Parathyroid adenoma (tissue), 2 donors: ENCODE results near the gene PTPN4.

ENCODE experiments used
- H2AFZ ChIP-seq: fragments of 300-600 bp; sonication (generic); one replicate; pipeline ENCODE4 v1.7.0; 2017; ENCODE audit warnings: antibody characterized with exemption, mild to moderate bottlenecking
- H3K27ac ChIP-seq: fragments of 300-600 bp; sonication (generic); one replicate; pipeline ENCODE4 v1.7.0; 2017
- H3K27me3 ChIP-seq: fragments of 300-600 bp; sonication (generic); one replicate; pipeline ENCODE4 v1.7.0; 2017; ENCODE audit warnings: low read length; ENCODE audit not compliant: control insufficient read depth, insufficient read depth
- H3K36me3 ChIP-seq: fragments of 300-600 bp; sonication (generic); one replicate; pipeline ENCODE4 v1.7.0; 2017; ENCODE audit warnings: low read length; ENCODE audit not compliant: control insufficient read depth, insufficient read depth
- H3K4me1 ChIP-seq: fragments of 300-600 bp; sonication (generic); one replicate; pipeline ENCODE4 v1.7.0; 2017; ENCODE audit warnings: control low read depth
- H3K4me2 ChIP-seq: fragments of 300-600 bp; sonication (generic); one replicate; pipeline ENCODE4 v1.7.0; 2017; ENCODE audit warnings: low read length
- H3K4me3 ChIP-seq: fragments of 300-600 bp; sonication (generic); one replicate; pipeline ENCODE4 v1.7.0; 2017; ENCODE audit warnings: low read depth, low read length
- H3K79me2 ChIP-seq: fragments of 300-600 bp; sonication (generic); one replicate; pipeline ENCODE4 v1.7.0; 2017; ENCODE audit warnings: control low read depth
- H3K9ac ChIP-seq: fragments of 300-600 bp; sonication (generic); one replicate; pipeline ENCODE4 v1.7.0; 2017; ENCODE audit warnings: mild to moderate bottlenecking
- H3K9me3 ChIP-seq: fragments of 300-600 bp; sonication (generic); one replicate; pipeline ENCODE4 v1.7.0; 2017; ENCODE audit warnings: low read length; ENCODE audit not compliant: control insufficient read depth
- TF ChIP-seq, protein P1 (sequence below): fragments of 300-600 bp; sonication (generic); IDR thresholded peaks from one replicate; pipeline ENCODE4 v1.7.0; 2017; ENCODE audit warnings: antibody characterized with exemption, mild to moderate bottlenecking
- donor health status: primary hyperparathyroidism.

The PTPN4 gene

DNA sequence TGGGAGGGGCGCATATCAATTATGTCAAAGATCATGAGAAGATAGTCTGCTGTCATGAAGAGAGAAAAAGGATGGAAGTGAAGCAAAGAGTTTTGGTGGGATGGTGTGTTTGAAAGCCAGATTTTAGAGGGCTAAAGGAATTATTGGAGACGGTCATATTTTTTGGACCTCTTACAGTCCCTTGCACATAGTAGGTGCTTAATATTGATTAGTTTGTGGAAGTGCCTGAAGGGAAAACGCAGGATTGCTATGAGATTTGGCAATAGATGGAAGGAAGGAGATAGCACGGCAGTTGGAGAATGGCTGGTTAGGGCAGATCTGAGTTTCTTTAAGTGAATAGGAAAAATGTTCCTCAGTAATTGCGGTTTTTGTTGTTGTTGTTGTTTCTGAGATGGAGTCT is 269.1 kb downstream of the PTPN4 start:
- Histone ChIP-seq H3K27ac (no peak overlapping the region), H3K79me2 (peaks cover 21% of the 10 kb centered on the region), H3K36me3 (no peaks in the 10 kb centered on the region), H3K4me2 (no peak overlapping the region), H3K9me3 (no peaks in the 10 kb centered on the region), H2AFZ (no peak overlapping the region), H3K4me3 (no peak overlapping the region), H3K27me3 (no peaks in the 10 kb centered on the region), H3K4me1 (peaks cover 13% of the 10 kb centered on the region), H3K9ac (no peak overlapping the region)
- TF ChIP-seq, protein P1, sequence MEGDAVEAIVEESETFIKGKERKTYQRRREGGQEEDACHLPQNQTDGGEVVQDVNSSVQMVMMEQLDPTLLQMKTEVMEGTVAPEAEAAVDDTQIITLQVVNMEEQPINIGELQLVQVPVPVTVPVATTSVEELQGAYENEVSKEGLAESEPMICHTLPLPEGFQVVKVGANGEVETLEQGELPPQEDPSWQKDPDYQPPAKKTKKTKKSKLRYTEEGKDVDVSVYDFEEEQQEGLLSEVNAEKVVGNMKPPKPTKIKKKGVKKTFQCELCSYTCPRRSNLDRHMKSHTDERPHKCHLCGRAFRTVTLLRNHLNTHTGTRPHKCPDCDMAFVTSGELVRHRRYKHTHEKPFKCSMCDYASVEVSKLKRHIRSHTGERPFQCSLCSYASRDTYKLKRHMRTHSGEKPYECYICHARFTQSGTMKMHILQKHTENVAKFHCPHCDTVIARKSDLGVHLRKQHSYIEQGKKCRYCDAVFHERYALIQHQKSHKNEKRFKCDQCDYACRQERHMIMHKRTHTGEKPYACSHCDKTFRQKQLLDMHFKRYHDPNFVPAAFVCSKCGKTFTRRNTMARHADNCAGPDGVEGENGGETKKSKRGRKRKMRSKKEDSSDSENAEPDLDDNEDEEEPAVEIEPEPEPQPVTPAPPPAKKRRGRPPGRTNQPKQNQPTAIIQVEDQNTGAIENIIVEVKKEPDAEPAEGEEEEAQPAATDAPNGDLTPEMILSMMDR: no peak

DNA sequence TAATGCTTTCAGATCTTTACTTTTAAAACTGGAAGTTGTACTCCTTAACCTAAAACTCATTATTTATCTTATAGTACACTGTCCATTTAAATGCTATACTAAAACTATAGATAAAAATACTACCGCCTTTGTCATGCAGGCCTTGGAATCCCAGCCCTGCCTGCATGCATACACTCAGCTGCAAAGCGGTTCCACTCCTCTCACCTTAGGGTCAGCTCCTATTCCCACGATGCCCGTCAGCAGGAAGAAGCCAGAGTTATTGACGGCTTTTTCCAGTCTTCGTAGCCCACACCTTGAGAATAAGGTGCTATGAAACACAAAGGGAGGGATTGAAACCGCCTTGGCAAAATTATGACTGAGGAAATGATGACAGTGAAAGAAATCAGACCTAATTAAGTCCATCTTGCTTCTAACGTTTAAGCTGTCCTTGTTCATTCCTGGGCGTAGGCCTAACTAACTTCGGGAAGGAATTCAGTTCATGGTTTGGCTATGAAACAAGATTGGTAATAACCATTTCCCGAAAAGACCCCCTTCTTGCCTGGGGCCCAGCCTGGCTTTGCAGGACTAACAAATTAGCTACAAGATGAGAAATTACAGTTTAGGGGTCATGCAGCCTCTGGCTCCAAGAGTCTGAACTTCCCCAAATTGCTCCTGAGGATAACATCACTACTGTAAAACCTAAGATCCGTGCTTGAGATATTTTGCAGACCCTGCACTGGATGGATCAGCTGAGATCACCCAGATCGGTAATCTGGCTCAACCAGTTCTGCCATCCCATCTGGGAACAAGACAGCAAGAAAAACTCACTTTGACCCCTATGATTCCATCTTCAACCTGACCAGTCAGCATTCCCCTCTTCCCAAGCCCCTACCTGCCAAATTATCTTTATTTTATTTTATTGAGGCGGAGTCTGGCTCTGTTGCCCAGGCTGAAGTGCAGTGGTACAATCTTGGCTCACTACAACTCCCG is 270.2 kb downstream of the PTPN4 start:
- Histone ChIP-seq H3K4me1 (peaks cover 13% of the 10 kb centered on the region), H3K4me3 (no peak overlapping the region), H3K9me3 (no peaks in the 10 kb centered on the region), H2AFZ (no peak overlapping the region), H3K79me2 (peaks cover 16% of the 10 kb centered on the region), H3K27me3 (no peaks in the 10 kb centered on the region), H3K36me3 (no peaks in the 10 kb centered on the region), H3K27ac (no peak overlapping the region), H3K4me2 (no peak overlapping the region), H3K9ac (no peak overlapping the region)
- TF ChIP-seq, protein P1: no peak

DNA sequence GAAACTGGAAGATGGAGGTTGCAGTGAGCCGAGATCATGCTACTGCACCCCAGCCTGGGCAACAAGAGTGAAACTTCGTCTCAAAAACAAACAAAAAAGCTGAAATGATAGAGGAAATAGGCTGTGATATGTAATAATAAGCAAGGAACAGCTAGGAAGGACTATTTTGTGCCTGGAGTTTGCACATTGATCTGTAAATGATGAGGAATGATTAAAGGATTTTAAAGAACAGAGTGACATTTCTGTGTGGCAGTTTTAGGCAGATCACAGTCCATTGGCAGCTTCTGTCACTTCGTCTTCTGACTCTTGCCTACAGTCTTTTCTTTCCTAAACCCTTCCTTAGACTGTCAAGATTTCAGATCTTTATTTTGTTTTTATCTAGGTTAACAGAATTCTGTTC is 272.6 kb downstream of the PTPN4 start:
- Histone ChIP-seq H3K79me2 (peaks cover 4% of the 10 kb centered on the region), H3K9ac (no peak overlapping the region), H3K4me2 (no peak overlapping the region), H3K27me3 (no peaks in the 10 kb centered on the region), H3K9me3 (no peaks in the 10 kb centered on the region), H3K4me3 (no peak overlapping the region), H2AFZ (no peak overlapping the region), H3K36me3 (no peaks in the 10 kb centered on the region), H3K27ac (no peak overlapping the region), H3K4me1 (peaks cover 13% of the 10 kb centered on the region)
- TF ChIP-seq, protein P1: no peak
